Activated naive CD4-positive, alpha-beta T cell treated with anti-CD3 and anti-CD28 coated beads for 36 hours (primary cell): ENCODE data around the gene NELL1. TPM values are rescaled to one million over a fixed set of nuclear protein-coding genes. Genes with fewer than 3 reads are reported as not detected.
"Not testable (repeated sequence)": the region's sequence is repeated elsewhere in the genome, so short reads cannot be mapped to it uniquely, and the experiment has no call there.

Experiments used
- CTCF ChIA-PET: fragments of 350-600 bp; sonication (Branson Sonifier 250); formaldehyde crosslinking; loops from one replicate; lab custom pipeline; 2021; ENCODE audit warnings: antibody characterized with exemption; lab: Charles Lee
- DNase-seq: peaks from one replicate; pipeline ENCODE4 v3.0.0-alpha.2; 2020
- H3K27ac Mint-ChIP-seq: one replicate; pipeline ENCODE4 v1.8.0; 2021; ENCODE audit warnings: mild to moderate bottlenecking, mixed read lengths
- H3K27me3 Mint-ChIP-seq: one replicate; pipeline ENCODE4 v1.8.0; 2021; ENCODE audit warnings: low read depth, mixed read lengths
- H3K36me3 Mint-ChIP-seq: one replicate; pipeline ENCODE4 v1.8.0; 2021; ENCODE audit warnings: low read depth, mixed read lengths
- H3K4me1 Mint-ChIP-seq: one replicate; pipeline ENCODE4 v1.8.0; 2021; ENCODE audit warnings: low read depth, mixed read lengths
- H3K4me3 Mint-ChIP-seq: one replicate; pipeline ENCODE4 v1.8.0; 2021; ENCODE audit warnings: mild to moderate bottlenecking, moderate library complexity, mixed read lengths
- H3K9me3 Mint-ChIP-seq: one replicate; pipeline ENCODE4 v1.8.0; 2021; ENCODE audit warnings: mixed read lengths
- intact Hi-C: fragments of 100-400 bp; cut with micrococcal nuclease; formaldehyde crosslinking; loops from one replicate; pipeline ENCODE4 v1.15.1; 2023
- total RNA-seq, 2 experiments: library from RNA; stranded (reverse); gene quantifications; one replicate each; pipeline ENCODE4 v1.2.3, GENCODE V29; 2021

Gene NELL1
- total RNA-seq, 2 experiments from 2014 or later: not detected

GRCh38 chr11:21109341-21109740 lies 440.0 kb downstream of the NELL1 start:
- DNase-seq: no peak
- Mint-ChIP-seq H3K27ac (no peak overlapping the region), H3K27me3 (no peaks in the 10 kb centered on the region), H3K4me1 (no peaks in the 10 kb centered on the region), H3K4me3 (no peak overlapping the region), H3K36me3 (peaks cover 1% of the 10 kb centered on the region), H3K9me3 (peaks cover 6% of the 10 kb centered on the region)
- CTCF ChIA-PET: no interaction called here
- intact Hi-C loops: no loop called here

GRCh38 chr11:21110415-21110814 lies 441.0 kb downstream of the NELL1 start:
- H3K9me3 Mint-ChIP-seq: peaks cover 2% of the 10 kb centered on the region
- H3K27me3 Mint-ChIP-seq: no peaks in the 10 kb centered on the region
- peaks cover 1% of the 10 kb centered on the region for H3K36me3 Mint-ChIP-seq
- no peak for DNase-seq
- H3K4me1 Mint-ChIP-seq: no peaks in the 10 kb centered on the region
- H3K27ac Mint-ChIP-seq: no peak overlapping the region
- CTCF ChIA-PET: no interaction called here
- intact Hi-C loops: no loop called here
- H3K4me3 Mint-ChIP-seq: no peak overlapping the region

- no peak for DNase-seq
- Mint-ChIP-seq H3K36me3 (no peaks in the 10 kb centered on the region), H3K27me3 (no peaks in the 10 kb centered on the region), H3K9me3 (peaks cover 2% of the 10 kb centered on the region), H3K4me1 (no peaks in the 10 kb centered on the region), H3K4me3 (no peak overlapping the region), H3K27ac (no peak overlapping the region)
- intact Hi-C loops: no loop called here
- CTCF ChIA-PET: no interaction called here
Measured at GRCh38 chr11:21113876-21114275, 444.5 kb downstream of the NELL1 start.

DNA sequence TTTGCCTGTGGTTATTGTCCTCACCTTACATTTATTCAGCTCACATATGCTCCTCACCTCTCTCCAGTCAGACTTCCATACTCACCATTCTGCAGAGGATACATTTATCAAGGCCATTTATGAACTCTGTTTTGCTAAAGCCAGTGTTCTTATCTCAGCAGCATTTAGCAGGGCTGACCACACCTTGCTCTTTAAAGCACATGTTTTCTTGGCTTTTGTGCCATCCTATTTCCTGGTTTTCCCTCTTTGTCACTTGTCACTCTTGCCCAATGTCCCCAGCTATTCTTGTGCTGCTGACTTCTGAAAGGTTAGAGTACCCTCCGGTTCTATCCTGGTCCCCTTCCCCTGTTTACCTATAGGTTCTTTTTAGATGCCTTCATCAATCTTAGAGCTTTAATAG lies 446.6 kb downstream of the NELL1 start:
- CTCF ChIA-PET: no interaction called here
- Mint-ChIP-seq H3K27ac (no peak overlapping the region), H3K36me3 (no peaks in the 10 kb centered on the region), H3K4me1 (no peaks in the 10 kb centered on the region), H3K9me3 (no peaks in the 10 kb centered on the region), H3K4me3 (no peak overlapping the region), H3K27me3 (no peaks in the 10 kb centered on the region)
- DNase-seq: no peak
- intact Hi-C loops: no loop called here

DNA sequence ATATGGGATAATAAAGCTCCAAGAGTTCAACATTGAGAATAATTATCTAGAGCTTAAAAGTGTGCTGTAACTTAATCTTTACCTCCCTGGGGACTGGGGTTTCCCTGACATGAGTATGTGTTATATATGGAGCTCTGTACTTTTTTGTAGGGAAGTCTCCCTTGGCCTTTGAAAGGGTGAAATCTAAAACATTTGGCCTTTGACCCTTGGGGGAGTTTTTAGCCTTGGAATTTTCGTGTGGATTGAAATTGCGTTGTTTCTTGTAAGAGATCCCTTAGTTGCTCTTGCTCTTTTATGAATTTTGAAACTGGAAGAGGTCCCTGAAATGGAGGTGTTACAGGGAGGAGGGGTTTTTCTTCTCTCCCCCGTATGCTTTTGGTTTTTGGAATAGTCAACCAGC lies 450.0 kb downstream of the NELL1 start:
- intact Hi-C loops: no loop called here
- Mint-ChIP-seq H3K36me3 (no peaks in the 10 kb centered on the region), H3K4me3 (no peak overlapping the region), H3K9me3 (no peaks in the 10 kb centered on the region), H3K4me1 (no peaks in the 10 kb centered on the region), H3K27me3 (no peaks in the 10 kb centered on the region), H3K27ac (no peak overlapping the region)
- CTCF ChIA-PET: no interaction called here
- DNase-seq: no peak

GRCh38 chr11:21121991-21122390 lies 452.6 kb downstream of the NELL1 start:
- H3K4me3 Mint-ChIP-seq: no peak overlapping the region
- no peaks in the 10 kb centered on the region for H3K27me3 Mint-ChIP-seq
- no peak overlapping the region for H3K27ac Mint-ChIP-seq
- intact Hi-C loops: no loop called here
- CTCF ChIA-PET: no interaction called here
- no peaks in the 10 kb centered on the region for H3K9me3 Mint-ChIP-seq
- H3K36me3 Mint-ChIP-seq: no peaks in the 10 kb centered on the region
- H3K4me1 Mint-ChIP-seq: no peaks in the 10 kb centered on the region
- no peak for DNase-seq

DNA sequence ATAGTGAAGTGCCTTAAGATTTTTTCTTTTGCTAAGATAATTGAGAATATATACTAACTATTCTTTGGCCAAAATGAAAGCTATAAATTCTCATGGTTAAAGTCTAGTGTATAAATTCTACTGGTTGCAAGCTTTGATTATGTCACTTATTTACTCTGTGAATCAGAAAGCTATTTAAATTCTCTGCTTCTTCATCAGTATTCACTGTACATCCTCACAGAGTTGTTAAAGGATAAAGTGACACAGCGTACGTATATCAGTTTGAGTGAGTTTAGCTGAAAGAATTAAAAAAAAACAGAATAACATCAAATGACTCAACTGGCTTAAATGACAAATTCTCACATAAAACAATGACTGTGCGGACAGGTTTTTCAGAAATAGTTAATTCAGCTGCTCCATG lies 453.1 kb downstream of the NELL1 start:
- intact Hi-C loops: no loop called here
- CTCF ChIA-PET: no interaction called here
- DNase-seq: no peak
- Mint-ChIP-seq H3K9me3 (no peaks in the 10 kb centered on the region), H3K36me3 (no peaks in the 10 kb centered on the region), H3K27ac (no peak overlapping the region), H3K4me3 (no peak overlapping the region), H3K27me3 (no peaks in the 10 kb centered on the region), H3K4me1 (no peaks in the 10 kb centered on the region)

DNA sequence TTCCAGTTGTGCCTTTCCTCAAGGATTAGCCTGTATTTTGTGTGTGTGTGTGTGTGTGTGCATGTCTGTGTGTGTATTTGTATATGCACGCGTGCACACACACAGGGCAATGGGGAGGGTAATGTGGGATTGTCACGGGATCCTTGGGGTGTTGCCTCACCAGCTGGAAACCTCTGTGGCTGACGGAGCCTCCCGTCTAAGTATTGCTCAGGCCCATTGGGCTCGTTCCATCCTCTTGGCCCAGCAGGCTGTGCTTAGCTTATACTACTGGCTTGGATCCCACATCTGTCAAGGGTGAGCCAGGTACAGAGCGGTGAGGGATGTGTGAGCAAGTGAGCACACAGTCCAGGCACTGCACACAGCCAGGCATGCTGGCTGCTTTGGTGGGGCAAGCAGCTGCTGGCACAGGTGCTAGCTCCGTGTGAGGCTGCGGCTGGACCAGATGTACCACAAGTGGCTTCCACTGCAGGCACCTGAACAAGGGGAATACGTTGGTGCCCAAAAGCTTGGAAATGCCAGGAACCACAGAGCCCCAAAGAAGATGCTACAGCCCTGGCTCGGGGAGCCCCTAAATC lies 462.8 kb downstream of the NELL1 start:
- Mint-ChIP-seq H3K27me3 (no peaks in the 10 kb centered on the region), H3K4me1 (no peaks in the 10 kb centered on the region), H3K9me3 (peaks cover 1% of the 10 kb centered on the region), H3K36me3 (no peaks in the 10 kb centered on the region), H3K27ac (no peak overlapping the region), H3K4me3 (no peak overlapping the region)
- CTCF ChIA-PET: no interaction called here
- no peak for DNase-seq
- intact Hi-C loops: no loop called here

GRCh38 chr11:21133244-21133643 lies 463.9 kb downstream of the NELL1 start:
- no peaks in the 10 kb centered on the region for H3K27me3 Mint-ChIP-seq
- intact Hi-C loops: no loop called here
- no peak overlapping the region for H3K27ac Mint-ChIP-seq
- no peaks in the 10 kb centered on the region for H3K4me1 Mint-ChIP-seq
- no peaks in the 10 kb centered on the region for H3K36me3 Mint-ChIP-seq
- H3K9me3 Mint-ChIP-seq: peaks cover 1% of the 10 kb centered on the region
- H3K4me3 Mint-ChIP-seq: no peak overlapping the region
- no peak for DNase-seq
- CTCF ChIA-PET: no interaction called here

- no peaks in the 10 kb centered on the region for H3K27me3 Mint-ChIP-seq
- H3K4me3 Mint-ChIP-seq: no peak overlapping the region
- intact Hi-C loops: no loop called here
- H3K4me1 Mint-ChIP-seq: no peaks in the 10 kb centered on the region
- no peak for DNase-seq
- no peak overlapping the region for H3K27ac Mint-ChIP-seq
- CTCF ChIA-PET: no interaction called here
- H3K36me3 Mint-ChIP-seq: no peaks in the 10 kb centered on the region
- H3K9me3 Mint-ChIP-seq: peaks cover 1% of the 10 kb centered on the region
Measured at GRCh38 chr11:21133722-21134121, 464.3 kb downstream of the NELL1 start.

- no peak overlapping the region for H3K27ac Mint-ChIP-seq
- no peak overlapping the region for H3K4me3 Mint-ChIP-seq
- DNase-seq: no peak
- no peaks in the 10 kb centered on the region for H3K9me3 Mint-ChIP-seq
- H3K27me3 Mint-ChIP-seq: no peaks in the 10 kb centered on the region
- CTCF ChIA-PET: no interaction called here
- intact Hi-C loops: no loop called here
- no peaks in the 10 kb centered on the region for H3K36me3 Mint-ChIP-seq
- H3K4me1 Mint-ChIP-seq: no peaks in the 10 kb centered on the region
Measured at GRCh38 chr11:21137803-21138202, 468.4 kb downstream of the NELL1 start.

GRCh38 chr11:21141557-21141956 lies 472.2 kb downstream of the NELL1 start:
- H3K27ac Mint-ChIP-seq, H3K9me3 Mint-ChIP-seq, H3K27me3 Mint-ChIP-seq, H3K4me1 Mint-ChIP-seq, DNase-seq, intact Hi-C loops, CTCF ChIA-PET, H3K4me3 Mint-ChIP-seq, H3K36me3 Mint-ChIP-seq: not testable (repeated sequence)

DNA sequence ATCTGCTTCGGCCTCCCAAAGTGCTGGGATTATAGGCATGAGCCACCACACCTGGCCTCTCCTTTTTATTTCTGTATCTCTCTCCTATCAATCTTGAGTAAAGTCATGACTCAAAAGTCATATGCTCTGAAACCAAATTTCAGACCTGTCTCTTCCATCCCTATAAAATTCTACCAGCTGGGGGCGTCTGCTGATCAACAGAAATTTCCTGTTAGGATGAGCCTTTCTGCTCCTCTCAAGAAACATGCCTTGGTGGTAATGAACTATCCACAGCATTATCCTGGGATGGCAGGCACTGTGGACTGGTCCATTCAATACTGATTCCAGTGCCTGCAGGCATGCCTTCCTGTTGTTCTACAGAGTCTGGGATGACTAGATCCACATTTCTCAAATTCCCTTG lies 472.6 kb downstream of the NELL1 start:
- DNase-seq: no peak
- intact Hi-C loops: no loop called here
- H3K27ac Mint-ChIP-seq: no peak overlapping the region
- H3K4me1 Mint-ChIP-seq: no peaks in the 10 kb centered on the region
- CTCF ChIA-PET: no interaction called here
- no peaks in the 10 kb centered on the region for H3K27me3 Mint-ChIP-seq
- H3K9me3 Mint-ChIP-seq: no peaks in the 10 kb centered on the region
- H3K4me3 Mint-ChIP-seq: no peak overlapping the region
- H3K36me3 Mint-ChIP-seq: no peaks in the 10 kb centered on the region

GRCh38 chr11:21144531-21144930 lies 475.1 kb downstream of the NELL1 start:
- Mint-ChIP-seq H3K36me3 (no peaks in the 10 kb centered on the region), H3K4me3 (no peak overlapping the region), H3K27me3 (no peaks in the 10 kb centered on the region), H3K4me1 (no peaks in the 10 kb centered on the region), H3K27ac (no peak overlapping the region), H3K9me3 (peaks cover 4% of the 10 kb centered on the region)
- no peak for DNase-seq
- intact Hi-C loops: no loop called here
- CTCF ChIA-PET: no interaction called here
